Gastrocnemius medialis (tissue), 4 donors: ENCODE results near the gene GPAT3.

Experiments
- POLR2A ChIP-seq, 2 donors: fragments of 450-650 bp; IDR thresholded peaks; one replicate each; pipeline ENCODE4 v1.6.1; 2017; ENCODE audit warnings: antibody characterized with exemption in 2 of 2, mild to moderate bottlenecking in 2 of 2, moderate library complexity in 2 of 2
- TF ChIP-seq, protein P1 (sequence below), 5 experiments: fragments of 450-650 bp in 3 of 5; fragments of 200-600 bp in 2 of 5; sonication (generic) in 2 of 5; IDR thresholded peaks in 4 of 5; conservative IDR thresholded peaks in 1 of 5; 1 replicate in 4 of 5; 2 replicates in 1 of 5; pipeline ENCODE4 v1.5.1; 2016 to 2019; ENCODE audit warnings: antibody characterized with exemption in 5 of 5, mild to moderate bottlenecking in 3 of 5, moderate library complexity in 3 of 5

DNA sequence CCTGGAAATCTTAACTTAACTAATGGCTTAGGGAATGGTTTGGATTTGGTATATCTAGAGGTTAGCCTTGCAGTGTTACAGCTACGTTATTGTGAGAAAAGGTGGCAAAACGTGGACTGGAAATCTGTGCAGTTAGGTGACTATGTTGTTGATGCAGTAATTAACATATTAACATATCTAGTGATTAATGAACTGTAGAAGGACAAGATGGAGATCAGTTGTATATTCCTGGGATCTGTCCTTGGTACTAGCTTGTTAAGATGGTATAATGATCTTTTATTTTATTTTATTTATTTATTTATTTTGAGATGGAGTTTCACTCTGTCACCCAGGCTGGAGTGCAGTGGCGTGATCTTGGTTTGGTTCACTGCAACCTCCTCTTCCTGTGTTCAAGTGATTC, 36.9 kb downstream of the GPAT3 start:
- TF ChIP-seq, protein P1, sequence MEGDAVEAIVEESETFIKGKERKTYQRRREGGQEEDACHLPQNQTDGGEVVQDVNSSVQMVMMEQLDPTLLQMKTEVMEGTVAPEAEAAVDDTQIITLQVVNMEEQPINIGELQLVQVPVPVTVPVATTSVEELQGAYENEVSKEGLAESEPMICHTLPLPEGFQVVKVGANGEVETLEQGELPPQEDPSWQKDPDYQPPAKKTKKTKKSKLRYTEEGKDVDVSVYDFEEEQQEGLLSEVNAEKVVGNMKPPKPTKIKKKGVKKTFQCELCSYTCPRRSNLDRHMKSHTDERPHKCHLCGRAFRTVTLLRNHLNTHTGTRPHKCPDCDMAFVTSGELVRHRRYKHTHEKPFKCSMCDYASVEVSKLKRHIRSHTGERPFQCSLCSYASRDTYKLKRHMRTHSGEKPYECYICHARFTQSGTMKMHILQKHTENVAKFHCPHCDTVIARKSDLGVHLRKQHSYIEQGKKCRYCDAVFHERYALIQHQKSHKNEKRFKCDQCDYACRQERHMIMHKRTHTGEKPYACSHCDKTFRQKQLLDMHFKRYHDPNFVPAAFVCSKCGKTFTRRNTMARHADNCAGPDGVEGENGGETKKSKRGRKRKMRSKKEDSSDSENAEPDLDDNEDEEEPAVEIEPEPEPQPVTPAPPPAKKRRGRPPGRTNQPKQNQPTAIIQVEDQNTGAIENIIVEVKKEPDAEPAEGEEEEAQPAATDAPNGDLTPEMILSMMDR (IDR thresholded peaks at IDR 0.05 in 4 of 5, conservative IDR thresholded peaks at IDR 0.05 in 1 of 5): no peak
- no peak for TF ChIP-seq POLR2A (IDR thresholded peaks at IDR 0.05)
